ENCODE results near the gene NLRC5.
"Not testable (repeated sequence)": the region's sequence is repeated elsewhere in the genome, so short reads cannot be mapped to it uniquely, and the experiment has no call there.

Gene NLRC5

GRCh38 chr16:56998861-56999260 is 9.5 kb downstream of the NLRC5 start:
- DNase-seq (ENCODE audit: low read depth in 2 of 2) = no peak

- DNase-seq (ENCODE audit: low read depth in 2 of 2) = no peak
These were observed 10.3 kb downstream of the NLRC5 start for GRCh38 chr16:56999409-57000270.

DNA sequence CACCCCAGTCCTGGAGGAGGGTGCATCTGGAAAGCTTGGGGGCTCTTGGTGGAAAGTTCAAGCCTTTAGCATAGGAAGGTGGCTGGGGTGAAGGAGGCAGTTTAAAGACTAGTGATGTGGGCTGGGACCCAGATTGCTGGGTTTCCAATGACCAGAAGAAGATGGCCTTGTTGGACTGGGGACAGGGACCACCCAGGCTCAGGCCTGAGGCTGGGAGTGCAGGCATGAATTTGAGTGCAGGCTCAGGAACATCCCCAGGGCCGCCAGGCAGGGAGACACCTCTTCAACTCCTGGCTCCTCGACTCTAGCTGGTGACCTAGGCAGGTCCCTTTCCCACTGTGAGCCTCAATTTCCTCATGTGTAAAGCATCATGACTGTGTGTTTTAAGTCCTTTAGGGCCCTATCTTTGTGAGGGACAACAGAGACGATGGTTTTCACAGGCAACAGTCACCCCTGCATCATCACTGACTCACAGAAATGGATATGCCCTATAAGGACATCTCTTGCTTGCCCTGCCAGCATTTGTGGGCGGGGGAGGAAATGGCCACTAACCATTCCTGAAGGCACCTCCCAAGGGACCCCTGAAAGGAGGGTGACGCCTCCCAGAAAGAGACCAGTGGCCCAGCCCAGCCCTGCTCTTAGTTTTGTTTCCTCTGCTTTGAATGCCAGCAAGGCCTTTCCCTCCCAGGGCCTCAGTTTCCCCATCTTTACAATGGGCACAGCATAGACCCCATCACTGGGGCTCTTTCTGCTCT is 11.1 kb downstream of the NLRC5 start:
- peak; percentile 59 to 73 for DNase-seq (ENCODE audit: low read depth in 2 of 2)

DNA sequence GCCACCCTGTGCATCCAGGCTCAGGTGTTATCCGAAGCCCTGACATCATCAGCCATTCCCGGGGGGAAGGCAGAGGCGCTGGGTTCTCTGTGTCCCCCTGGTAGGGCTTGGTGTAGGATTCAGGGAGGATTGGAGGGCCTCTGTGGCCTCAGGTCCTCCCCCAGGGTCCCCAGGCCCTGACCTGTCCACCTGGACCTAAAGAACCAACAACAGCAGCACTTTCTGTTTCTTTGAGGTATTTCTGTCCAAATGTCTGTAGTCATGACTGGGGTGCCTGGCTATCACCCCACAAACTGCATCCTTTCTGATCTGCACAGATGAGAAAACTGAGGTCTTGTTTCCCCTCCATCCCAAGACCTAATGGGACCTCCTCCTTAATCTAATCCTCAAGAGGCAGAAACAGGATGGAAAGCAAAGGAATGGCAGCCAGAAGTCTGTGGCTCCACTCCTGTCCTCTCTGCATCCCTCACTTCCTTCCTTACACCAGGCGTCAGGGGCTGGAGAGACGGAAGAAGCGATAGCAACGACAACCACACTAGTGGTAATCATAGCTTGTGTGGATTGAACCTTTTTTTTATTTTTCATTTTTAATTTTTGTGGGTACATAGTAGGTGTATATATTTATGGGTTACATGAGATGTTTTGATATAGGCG is 11.8 kb downstream of the NLRC5 start:
- no peak for DNase-seq (ENCODE audit: low read depth in 2 of 2)

DNA sequence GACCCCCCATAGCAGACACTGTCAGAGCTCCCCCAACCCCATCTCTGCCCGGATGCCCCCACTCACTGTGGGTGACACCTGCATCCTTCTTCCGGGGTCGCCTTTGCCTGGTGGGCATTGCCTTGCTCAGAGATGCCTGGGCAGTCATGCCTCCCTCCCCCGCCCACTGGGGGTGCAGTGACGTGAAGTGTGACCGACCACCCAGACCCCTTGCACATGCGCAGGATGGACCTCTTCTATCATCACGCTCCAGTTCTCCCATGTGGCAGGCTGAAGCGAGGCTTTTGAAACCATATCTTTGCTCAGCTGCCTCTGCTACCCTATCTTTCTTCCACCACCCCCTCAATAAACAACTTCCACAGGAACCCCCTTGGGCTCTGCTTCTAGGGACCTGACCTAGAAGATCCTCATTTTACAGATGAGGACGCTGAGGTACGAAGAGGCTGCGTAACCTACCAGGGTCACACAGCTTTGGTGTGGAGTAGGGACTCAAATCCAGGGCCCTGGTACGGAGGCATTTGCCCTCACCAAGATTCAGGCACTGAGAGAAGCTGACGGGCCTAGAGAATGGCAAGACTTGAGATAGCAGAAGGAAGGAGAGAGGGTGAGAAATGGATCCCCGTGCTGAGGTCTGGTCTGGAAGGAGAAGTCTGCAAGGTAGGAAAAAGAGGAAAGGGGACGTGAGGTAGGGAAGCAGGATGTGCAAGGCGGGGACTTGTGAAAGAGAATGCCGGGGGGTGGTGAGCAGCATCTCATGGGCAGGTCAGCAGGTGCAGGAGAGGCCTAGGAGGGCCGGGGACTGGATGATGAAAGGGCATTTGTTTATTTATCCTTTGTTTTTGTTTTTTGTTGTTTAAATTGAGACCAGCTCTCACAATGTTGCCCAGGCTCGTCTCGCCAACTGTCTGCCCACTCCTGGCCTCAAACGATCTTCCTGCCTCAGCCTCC is 14.4 kb downstream of the NLRC5 start:
- DNase-seq (ENCODE audit: low read depth in 2 of 2) = no peak

DNA sequence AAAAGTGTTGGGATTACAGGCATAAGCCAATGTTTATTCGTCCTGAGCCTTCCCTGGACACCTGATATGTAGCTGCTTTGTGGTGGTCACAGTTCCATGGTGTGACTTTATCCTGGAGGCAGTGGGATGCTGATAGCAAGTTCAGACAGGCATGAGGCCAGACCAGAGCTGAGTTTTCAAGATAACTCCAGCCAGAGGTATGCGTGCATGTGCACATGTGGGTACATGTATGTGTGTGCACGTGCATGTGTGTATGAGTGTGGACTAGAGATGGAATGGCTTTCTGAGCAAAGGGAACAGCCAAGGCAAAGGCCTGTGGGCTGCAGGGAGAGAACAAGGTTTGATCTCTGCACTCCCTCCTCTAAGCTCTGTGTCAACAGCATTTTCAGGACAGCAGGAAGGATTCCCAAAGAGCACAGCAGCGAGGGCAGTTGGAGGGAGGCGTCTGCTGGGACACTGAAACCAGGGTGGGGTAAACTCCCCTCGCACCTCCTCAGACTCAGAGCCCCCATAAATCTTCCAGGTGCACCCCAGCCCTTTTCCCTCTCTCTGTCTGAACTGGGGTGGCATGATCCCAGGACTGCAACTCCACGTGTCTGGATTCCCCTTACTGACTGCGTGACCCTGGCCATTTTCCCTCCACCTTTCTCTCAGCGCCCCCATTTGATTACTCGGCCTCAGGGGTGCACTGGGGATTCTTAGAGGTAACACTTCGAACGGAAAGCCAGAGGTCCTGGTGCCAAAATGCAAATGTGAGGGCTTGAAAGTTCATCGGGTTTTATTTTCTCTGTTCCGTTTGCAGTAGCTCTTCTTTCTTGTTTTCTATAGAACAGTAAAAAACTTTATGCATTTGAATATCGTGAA is 15.3 kb downstream of the NLRC5 start:
- DNase-seq (ENCODE audit: low read depth in 2 of 2) = no peak

DNA sequence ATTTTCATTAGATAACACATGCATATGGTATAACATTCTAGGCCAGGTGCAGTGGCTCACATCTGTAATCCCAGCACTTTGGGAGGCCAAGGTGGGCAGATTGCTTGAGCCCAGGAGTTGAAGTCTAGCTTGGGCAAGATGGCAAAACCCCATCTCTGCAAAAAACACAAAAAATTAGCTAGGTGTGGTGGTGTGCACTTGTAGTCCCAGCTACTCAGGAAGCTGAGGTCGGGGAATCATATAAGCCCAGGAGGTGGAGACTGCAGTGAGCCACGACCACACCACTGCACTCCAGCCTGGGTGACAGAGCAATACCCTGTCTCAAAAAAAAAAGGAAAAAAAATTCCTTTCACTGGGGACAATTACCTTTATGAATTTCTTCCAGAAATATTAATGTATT is 16.2 kb downstream of the NLRC5 start:
- not testable (repeated sequence) for DNase-seq (ENCODE audit: low read depth in 2 of 2)

- DNase-seq (ENCODE audit: low read depth in 2 of 2) = no peak
These were observed 17.7 kb downstream of the NLRC5 start for GRCh38 chr16:57007050-57007449.

DNA sequence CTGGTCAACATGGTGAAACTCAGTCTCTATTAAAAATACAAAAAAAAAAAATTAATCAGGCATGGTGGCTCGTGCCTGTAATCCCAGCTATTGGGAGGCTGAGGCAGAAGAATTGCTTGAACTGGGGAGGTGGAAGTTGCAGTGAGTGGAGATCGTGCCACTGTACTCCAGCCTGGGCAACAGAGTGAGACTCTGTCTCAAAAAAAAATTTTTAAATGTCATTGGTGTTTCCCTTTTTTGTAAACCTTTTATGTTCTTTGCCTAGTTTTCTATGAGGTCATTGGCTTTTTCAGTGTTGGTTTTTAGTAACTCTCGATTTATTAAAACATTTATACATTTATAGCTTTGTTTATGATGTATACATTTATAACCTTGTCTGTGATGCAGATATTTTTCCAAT is 18.2 kb downstream of the NLRC5 start:
- no peak for DNase-seq (ENCODE audit: low read depth in 2 of 2)

GRCh38 chr16:57008440-57008839 is 19.1 kb downstream of the NLRC5 start:
- DNase-seq (ENCODE audit: low read depth in 2 of 2) = no peak

- DNase-seq (ENCODE audit: low read depth in 2 of 2) = no peak
These were observed 20.4 kb downstream of the NLRC5 start for GRCh38 chr16:57009643-57010170.

- no peak for DNase-seq (ENCODE audit: low read depth in 2 of 2)
These were observed 23.0 kb downstream of the NLRC5 start for GRCh38 chr16:57012353-57012752.

- DNase-seq (ENCODE audit: low read depth in 2 of 2) = no peak
These were observed 23.9 kb downstream of the NLRC5 start for GRCh38 chr16:57013229-57013628.

- DNase-seq (ENCODE audit: low read depth in 2 of 2) = no peak
These were observed 24.5 kb downstream of the NLRC5 start for GRCh38 chr16:57013902-57014301.

DNA sequence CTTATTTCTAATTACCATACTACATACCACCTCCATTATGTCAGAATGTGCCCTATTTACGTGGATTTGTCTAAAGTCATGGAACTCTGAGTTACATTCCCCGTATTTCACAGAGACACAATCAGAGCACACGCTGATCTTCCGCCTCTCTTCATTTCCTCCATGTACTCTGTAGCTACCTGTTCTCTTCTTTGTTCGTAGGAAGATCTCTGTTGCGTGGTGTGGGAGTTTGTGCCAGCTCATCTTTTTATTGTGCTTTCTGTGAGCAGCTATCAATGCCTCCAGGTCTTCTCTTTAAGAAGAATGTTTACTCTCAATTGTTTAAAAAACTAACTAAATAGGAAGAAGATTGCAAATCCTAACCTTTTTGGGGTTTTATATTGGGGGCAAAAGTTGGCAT is 26.9 kb downstream of the NLRC5 start:
- no peak for DNase-seq (ENCODE audit: low read depth in 2 of 2)

- DNase-seq (ENCODE audit: low read depth in 2 of 2) = no peak
These were observed 27.5 kb downstream of the NLRC5 start for GRCh38 chr16:57016831-57017230.

DNA sequence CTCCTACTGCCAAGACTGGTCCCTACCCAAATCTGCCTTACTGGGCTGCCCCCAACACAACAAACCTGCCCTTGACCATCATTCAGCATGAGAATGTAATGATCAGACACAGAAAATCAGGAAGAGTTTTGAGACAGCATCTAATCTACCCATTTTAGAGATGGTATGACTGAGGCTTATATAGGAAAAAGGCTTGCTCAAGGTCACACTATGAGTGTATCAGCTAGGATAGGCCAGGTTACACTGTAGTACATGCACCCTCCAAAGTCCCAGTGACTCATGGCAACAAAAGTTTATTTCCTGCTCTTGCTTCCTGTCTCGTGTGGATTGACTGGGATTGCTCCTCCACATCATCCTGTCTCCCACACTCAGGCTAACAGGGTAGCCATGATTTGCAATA is 27.9 kb downstream of the NLRC5 start:
- DNase-seq (ENCODE audit: low read depth in 2 of 2) = no peak

DNA sequence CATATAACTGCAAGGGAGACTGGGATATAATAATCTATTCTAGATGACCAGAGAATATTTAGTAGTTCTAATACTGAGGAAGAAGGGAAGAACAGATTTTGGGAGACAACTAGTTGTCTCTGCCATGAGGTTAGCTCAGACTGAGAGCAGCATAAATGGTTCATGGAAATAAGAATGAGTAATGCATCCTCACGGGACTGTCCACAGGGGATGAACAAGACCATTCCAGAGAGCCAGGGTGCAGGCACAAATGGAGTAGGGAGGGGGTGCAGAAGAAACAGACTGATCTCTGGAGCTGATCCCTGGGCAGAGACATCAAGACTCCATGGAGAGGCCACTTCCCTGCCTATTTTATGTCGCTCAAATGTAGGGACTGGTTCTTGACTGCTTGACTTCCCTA is 30.4 kb downstream of the NLRC5 start:
- no peak for DNase-seq (ENCODE audit: low read depth in 2 of 2)

DNA sequence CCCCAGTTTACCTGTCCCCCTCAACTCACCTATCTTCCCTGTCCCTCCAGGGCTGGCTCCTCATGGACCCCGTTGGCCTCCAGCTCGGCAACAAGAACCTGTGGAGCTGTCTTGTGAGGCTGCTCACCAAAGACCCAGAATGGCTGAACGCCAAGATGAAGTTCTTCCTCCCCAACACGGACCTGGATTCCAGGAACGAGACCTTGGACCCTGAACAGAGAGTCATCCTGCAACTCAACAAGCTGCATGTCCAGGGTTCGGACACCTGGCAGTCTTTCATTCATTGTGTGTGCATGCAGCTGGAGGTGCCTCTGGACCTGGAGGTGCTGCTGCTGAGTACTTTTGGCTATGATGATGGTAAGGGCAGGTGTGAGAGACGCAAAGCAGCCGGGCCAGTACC is 31.3 kb downstream of the NLRC5 start:
- DNase-seq (ENCODE audit: low read depth in 2 of 2) = no peak

GRCh38 chr16:57021757-57022156 is 32.4 kb downstream of the NLRC5 start:
- DNase-seq (ENCODE audit: low read depth in 2 of 2) = no peak

All from stimulated activated CD8-positive, alpha-beta memory T cell treated with anti-CD3 and anti-CD28 coated beads, Interleukin-15, amount 100 ng/mL, for 48 hours (primary cell).